Measurements from ENCODE around the gene DHX35.

The DHX35 gene

GRCh38 chr20:38962044-38962927, at the start of gene DHX35:
DHX35 (plus strand) TSS chr20:38962344; CDS start chr20:38962368, 24 bp downstream.
- DNase-seq = peak; percentile 94

GRCh38 chr20:38915355-38915754, 46.8 kb upstream of the DHX35 start:
- DNase-seq = no peak

GRCh38 chr20:38917657-38918056, 44.5 kb upstream of the DHX35 start:
- no peak for DNase-seq

- no peak for DNase-seq
These were observed 44.0 kb upstream of the DHX35 start for GRCh38 chr20:38918172-38918571.

GRCh38 chr20:38919683-38920082, 42.5 kb upstream of the DHX35 start:
- DNase-seq = no peak

GRCh38 chr20:38920411-38920810, 41.7 kb upstream of the DHX35 start:
- DNase-seq = no peak

GRCh38 chr20:38920851-38921250, 41.3 kb upstream of the DHX35 start:
- DNase-seq = no peak

- DNase-seq = no peak
These were observed 37.4 kb upstream of the DHX35 start for GRCh38 chr20:38924718-38925117.

- DNase-seq = peak; percentile 98
These were observed 35.8 kb upstream of the DHX35 start, which contains the start of gene FAM83D for GRCh38 chr20:38926142-38926933. FAM83D (plus strand) TSS chr20:38926417; CDS start chr20:38926443, 26 bp downstream.

- no peak for DNase-seq
These were observed 35.1 kb upstream of the DHX35 start for GRCh38 chr20:38926934-38927616.

- no peak for DNase-seq
These were observed 34.1 kb upstream of the DHX35 start for GRCh38 chr20:38927902-38928578.

GRCh38 chr20:38930242-38930569, 31.9 kb upstream of the DHX35 start:
- DNase-seq = no peak

- DNase-seq = no peak
These were observed 30.2 kb upstream of the DHX35 start for GRCh38 chr20:38931984-38932383.

GRCh38 chr20:38932457-38933120, 29.6 kb upstream of the DHX35 start:
- no peak for DNase-seq

- no peak for DNase-seq
These were observed 27.6 kb upstream of the DHX35 start for GRCh38 chr20:38934530-38934929.

GRCh38 chr20:38935285-38935684, 26.9 kb upstream of the DHX35 start:
- no peak for DNase-seq

GRCh38 chr20:38935967-38936407, 26.2 kb upstream of the DHX35 start:
- no peak for DNase-seq

- no peak for DNase-seq
These were observed 25.1 kb upstream of the DHX35 start for GRCh38 chr20:38937000-38937399.

GRCh38 chr20:38937978-38938473, 24.1 kb upstream of the DHX35 start:
- no peak for DNase-seq

- DNase-seq = no peak
These were observed 22.5 kb upstream of the DHX35 start for GRCh38 chr20:38939686-38940085.

- DNase-seq = no peak
These were observed 21.5 kb upstream of the DHX35 start for GRCh38 chr20:38940644-38941043.

Data from NCI-H526 treated with DMSO at 0.1 percent for 48 hours (cell line).